Skeletal muscle tissue (tissue), 4 donors: ENCODE data around the gene DSCAM. TPM values are rescaled to one million over a fixed set of nuclear protein-coding genes. Genes with fewer than 3 reads are reported as not detected.

Source experiments
- H3K27ac ChIP-seq: one replicate; pipeline ENCODE4 v1.7.0; 2013; ENCODE audit warnings: mild to moderate bottlenecking, low read depth, low read length, inconsistent platforms
- H3K27me3 ChIP-seq, 3 donors: one replicate each; pipeline ENCODE4 v1.7.0; 2013; ENCODE audit warnings: low read length in 3 of 3; ENCODE audit not compliant: control insufficient read depth in 3 of 3, insufficient read depth in 3 of 3
- H3K36me3 ChIP-seq, 3 donors: one replicate each; pipeline ENCODE4 v1.7.0; 2013; ENCODE audit warnings: low read length in 3 of 3; ENCODE audit not compliant: control insufficient read depth in 3 of 3, insufficient read depth in 3 of 3
- H3K4me1 ChIP-seq, 3 donors: one replicate each; pipeline ENCODE4 v1.7.0; 2013; ENCODE audit warnings: low read length in 3 of 3, mild to moderate bottlenecking in 3 of 3; ENCODE audit not compliant: control insufficient read depth in 3 of 3, insufficient read depth in 3 of 3
- H3K4me3 ChIP-seq, 3 donors: one replicate each; pipeline ENCODE4 v1.7.0; 2013; ENCODE audit warnings: low read length in 3 of 3
- H3K9ac ChIP-seq, 3 donors: one replicate each; pipeline ENCODE4 v1.7.0; 2013; ENCODE audit warnings: low read length in 3 of 3, mild to moderate bottlenecking in 3 of 3, moderate library complexity in 2 of 3, low read depth in 1 of 3
- H3K9me3 ChIP-seq, 3 donors: one replicate each; pipeline ENCODE4 v1.7.0; 2013; ENCODE audit warnings: low read length in 3 of 3; ENCODE audit not compliant: control insufficient read depth in 3 of 3
- total RNA-seq: library from RNA; depleted of rRNA; stranded (reverse); fragments of >200 nt; gene quantifications from one replicate; pipeline ENCODE4 v1.2.3, GENCODE V29; 2014
- donor health status: Osteomylitis.

Gene DSCAM
- total RNA-seq, 1 donor from 2014 or later: 0.52 TPM

GRCh38 chr21:40553781-40554180 lies 293.2 kb downstream of the DSCAM start:
- no peak overlapping the region for H3K27ac ChIP-seq

DNA sequence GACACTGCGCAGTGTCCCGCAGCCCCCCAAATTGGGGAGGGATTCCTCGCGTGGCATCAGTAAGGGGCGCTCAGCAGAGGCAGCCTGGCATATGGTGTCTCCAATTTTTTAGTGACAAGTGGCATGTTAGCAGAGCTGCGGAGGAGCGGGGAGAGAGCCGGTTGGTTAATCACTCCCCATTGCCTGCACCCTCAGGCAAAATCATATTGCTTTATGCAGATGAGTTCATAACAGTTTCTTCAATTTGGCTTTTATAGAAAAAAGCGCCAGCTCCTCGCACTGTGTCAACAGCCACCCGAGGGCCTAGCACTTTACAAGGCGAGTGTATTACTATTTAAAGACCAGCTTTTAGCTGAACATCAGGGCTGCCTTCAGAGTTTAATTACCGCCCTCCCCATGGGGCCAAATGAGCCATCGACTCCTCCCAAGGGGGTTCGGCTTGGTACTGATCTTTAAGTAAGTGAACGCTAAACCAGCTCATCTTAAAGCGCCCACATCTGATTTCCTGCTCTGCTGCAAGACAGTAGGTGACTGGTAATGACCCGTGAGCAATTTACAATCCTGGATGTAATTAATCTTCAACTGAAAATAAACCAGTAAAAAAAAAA lies 298.9 kb downstream of the DSCAM start:
- Histone ChIP-seq H3K4me1 (no peaks in the 10 kb centered on the region), H3K4me3 (no peak overlapping the region), H3K27ac (no peak overlapping the region), H3K36me3 (no peaks in the 10 kb centered on the region), H3K9me3 (peaks cover 0 to 3% (median 3%) of the 10 kb centered on the region in 3 donors), H3K9ac (no peak overlapping the region), H3K27me3 (no peaks in the 10 kb centered on the region)

More at GRCh38 chr21:40553781-40554180, 293.2 kb downstream of the DSCAM start:
- H3K9ac ChIP-seq: no peak overlapping the region
- no peaks in the 10 kb centered on the region for H3K9me3 ChIP-seq
- no peak overlapping the region for H3K4me3 ChIP-seq
- H3K27me3 ChIP-seq: no peaks in the 10 kb centered on the region
- H3K4me1 ChIP-seq: no peaks in the 10 kb centered on the region
- H3K36me3 ChIP-seq: no peaks in the 10 kb centered on the region

- Histone ChIP-seq H3K27me3 (no peaks in the 10 kb centered on the region), H3K4me3 (no peak overlapping the region), H3K4me1 (no peaks in the 10 kb centered on the region), H3K27ac (no peak overlapping the region), H3K9me3 (peaks cover 0 to 3% (median 3%) of the 10 kb centered on the region in 3 donors), H3K36me3 (no peaks in the 10 kb centered on the region), H3K9ac (no peak overlapping the region)
These were observed 300.3 kb downstream of the DSCAM start for GRCh38 chr21:40546647-40547046.

DNA sequence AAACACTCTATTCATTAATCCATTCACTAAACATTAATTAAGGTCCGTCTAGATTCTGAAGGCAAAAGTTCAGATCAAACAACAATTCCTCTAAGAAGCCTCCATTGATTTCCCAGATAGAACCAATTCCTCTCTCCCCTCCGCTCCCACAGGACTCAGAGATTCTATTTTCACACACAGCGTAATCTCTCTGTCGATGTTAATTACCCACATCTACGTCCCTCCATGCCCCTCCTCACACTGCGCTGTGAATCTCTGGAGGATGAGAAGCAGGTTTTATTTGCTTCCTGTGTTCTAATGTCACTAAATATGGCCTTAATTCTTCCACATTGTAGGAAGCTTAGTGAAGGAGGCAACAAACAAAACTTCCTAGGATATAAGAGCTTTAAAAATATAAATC lies 306.7 kb downstream of the DSCAM start:
- H3K36me3 ChIP-seq: no peaks in the 10 kb centered on the region
- no peaks in the 10 kb centered on the region for H3K27me3 ChIP-seq
- H3K4me3 ChIP-seq: no peak overlapping the region
- H3K9me3 ChIP-seq: peaks cover 0 to 3% (median 0%) of the 10 kb centered on the region in 3 donors
- no peak overlapping the region for H3K27ac ChIP-seq
- H3K4me1 ChIP-seq: no peaks in the 10 kb centered on the region
- no peak overlapping the region for H3K9ac ChIP-seq

- Histone ChIP-seq H3K9me3 (no peaks in the 10 kb centered on the region), H3K36me3 (no peaks in the 10 kb centered on the region), H3K27me3 (no peaks in the 10 kb centered on the region), H3K4me1 (no peaks in the 10 kb centered on the region), H3K9ac (no peak overlapping the region), H3K4me3 (no peak overlapping the region), H3K27ac (no peak overlapping the region)
These were observed 312.1 kb downstream of the DSCAM start for GRCh38 chr21:40534886-40535285.

GRCh38 chr21:40531431-40532110 lies 315.4 kb downstream of the DSCAM start:
- Histone ChIP-seq H3K27me3 (no peaks in the 10 kb centered on the region), H3K4me3 (no peak overlapping the region), H3K36me3 (no peaks in the 10 kb centered on the region), H3K27ac (no peak overlapping the region), H3K9me3 (peaks cover 0 to 3% (median 0%) of the 10 kb centered on the region in 3 donors), H3K9ac (no peak overlapping the region), H3K4me1 (no peaks in the 10 kb centered on the region)

DNA sequence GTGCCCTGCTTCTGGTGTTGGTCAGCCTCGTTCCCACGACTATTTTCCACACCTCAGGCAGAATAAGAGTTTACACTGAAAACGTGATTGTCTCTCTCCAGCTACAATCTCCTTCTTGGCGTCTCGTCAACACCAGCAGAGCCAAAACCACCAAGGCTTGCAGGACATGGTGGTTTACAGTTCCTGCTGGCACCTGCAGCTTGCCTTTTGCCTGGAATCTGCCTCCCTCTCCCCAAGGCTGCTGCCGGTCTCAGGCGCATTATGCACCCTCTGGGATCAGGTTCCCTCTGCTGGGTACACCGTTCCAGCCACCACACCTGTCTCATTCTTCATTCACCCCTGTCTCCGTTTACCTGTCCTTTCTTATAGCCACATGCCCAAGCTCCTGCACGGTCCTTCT lies 315.9 kb downstream of the DSCAM start:
- Histone ChIP-seq H3K9ac (no peak overlapping the region), H3K27ac (no peak overlapping the region), H3K4me3 (no peak overlapping the region), H3K27me3 (no peaks in the 10 kb centered on the region), H3K36me3 (no peaks in the 10 kb centered on the region), H3K4me1 (no peaks in the 10 kb centered on the region), H3K9me3 (peaks cover 0 to 3% (median 0%) of the 10 kb centered on the region in 3 donors)

GRCh38 chr21:40517646-40518045 lies 329.3 kb downstream of the DSCAM start:
- H3K36me3 ChIP-seq: no peaks in the 10 kb centered on the region
- no peak overlapping the region for H3K9ac ChIP-seq
- H3K4me3 ChIP-seq: no peak overlapping the region
- H3K27me3 ChIP-seq: no peaks in the 10 kb centered on the region
- no peak overlapping the region for H3K27ac ChIP-seq
- H3K4me1 ChIP-seq: no peaks in the 10 kb centered on the region
- no peaks in the 10 kb centered on the region for H3K9me3 ChIP-seq

DNA sequence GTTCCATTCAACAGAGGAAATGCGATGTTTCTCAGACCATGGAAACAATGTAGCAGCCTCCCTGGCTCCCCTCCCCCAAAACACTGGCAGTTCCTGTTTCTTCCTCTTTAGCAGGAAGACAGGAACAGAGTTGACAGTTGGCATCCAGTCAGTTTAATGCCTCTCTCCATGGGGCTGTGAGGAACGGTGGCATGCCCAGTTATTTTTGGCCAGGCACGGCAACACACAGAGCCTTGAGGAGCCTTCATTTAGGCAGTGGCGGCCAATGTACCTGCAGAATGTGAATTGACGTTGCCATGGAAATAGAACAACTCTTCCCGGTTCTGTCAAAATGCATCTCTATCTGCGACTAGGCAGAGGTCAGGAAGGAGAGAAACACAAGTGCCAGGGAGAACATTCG lies 330.6 kb downstream of the DSCAM start:
- Histone ChIP-seq H3K9ac (no peak overlapping the region), H3K4me1 (no peaks in the 10 kb centered on the region), H3K4me3 (no peak overlapping the region), H3K27ac (no peak overlapping the region), H3K27me3 (no peaks in the 10 kb centered on the region), H3K9me3 (no peaks in the 10 kb centered on the region), H3K36me3 (no peaks in the 10 kb centered on the region)

DNA sequence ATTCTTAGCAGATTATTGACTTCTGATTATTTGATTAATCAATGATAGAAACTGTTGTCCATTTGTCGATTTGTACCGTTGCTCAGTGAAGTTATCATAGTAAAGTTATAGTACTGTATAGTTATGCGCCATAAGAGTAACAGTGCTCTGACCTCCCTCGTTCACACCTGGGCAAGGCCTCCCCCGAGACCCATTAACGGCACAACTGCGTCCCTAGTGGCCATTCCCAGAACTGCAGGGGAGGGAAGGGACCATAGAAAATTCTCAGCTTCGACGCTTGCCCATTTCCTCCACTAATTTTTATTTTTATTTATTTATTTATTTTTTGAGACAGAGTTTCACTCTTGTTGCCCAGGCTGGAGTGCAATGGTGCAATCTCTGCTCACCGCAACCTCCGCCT lies 334.4 kb downstream of the DSCAM start:
- H3K27me3 ChIP-seq: no peaks in the 10 kb centered on the region
- no peaks in the 10 kb centered on the region for H3K36me3 ChIP-seq
- H3K27ac ChIP-seq: no peak overlapping the region
- H3K9me3 ChIP-seq: no peaks in the 10 kb centered on the region
- no peaks in the 10 kb centered on the region for H3K4me1 ChIP-seq
- no peak overlapping the region for H3K4me3 ChIP-seq
- H3K9ac ChIP-seq: no peak overlapping the region
